NCI-H2171 treated with DMSO at 0.1 percent for 48 hours (cell line): ENCODE data around the gene GABRB1.
"Not testable (repeated sequence)": the region's sequence is repeated elsewhere in the genome, so short reads cannot be mapped to it uniquely, and the experiment has no call there.

Source experiments
- DNase-seq: peaks from one replicate; lab custom pipeline; 2025; lab: John Stamatoyannopoulos, UW

The GABRB1 gene

DNA sequence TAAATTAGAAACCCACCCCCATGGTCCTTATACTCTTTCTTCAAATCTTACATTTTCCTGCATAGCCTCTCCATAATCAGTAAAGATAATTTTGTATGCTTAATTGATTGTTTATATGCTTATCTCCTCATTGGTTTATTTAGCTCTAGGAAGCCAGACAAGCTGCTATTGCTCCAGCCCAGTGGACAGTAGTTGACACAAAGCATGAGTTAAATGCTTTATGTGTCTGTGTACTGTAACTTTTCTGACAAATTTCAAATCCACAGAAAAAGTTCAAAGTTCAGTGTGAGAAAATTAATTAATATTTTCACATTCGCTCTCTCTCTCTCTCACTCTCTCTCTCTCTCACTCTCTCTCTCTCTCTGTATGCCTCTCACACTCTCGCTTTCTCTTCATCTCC, 181.7 kb downstream of the GABRB1 start:
- DNase-seq: no peak

DNA sequence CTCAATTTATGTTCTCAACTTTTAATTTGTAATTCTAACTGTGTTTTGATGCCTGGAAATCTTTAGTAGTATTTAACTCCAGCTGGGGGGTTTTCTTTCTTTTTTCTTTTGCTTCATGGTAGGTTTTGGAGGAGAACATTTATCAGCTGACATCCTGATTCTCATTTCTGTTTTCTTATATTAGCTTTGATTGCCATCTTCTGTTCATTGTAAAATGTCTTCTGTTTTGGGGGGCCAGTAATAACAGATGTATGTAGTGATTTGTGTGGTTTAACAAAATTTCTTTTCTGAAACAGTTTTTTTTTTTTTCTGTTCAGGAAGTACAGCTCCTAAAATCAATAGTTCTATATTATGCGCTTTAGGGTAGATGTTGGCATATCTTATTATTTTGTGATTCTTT, 182.2 kb downstream of the GABRB1 start:
- DNase-seq: no peak

DNA sequence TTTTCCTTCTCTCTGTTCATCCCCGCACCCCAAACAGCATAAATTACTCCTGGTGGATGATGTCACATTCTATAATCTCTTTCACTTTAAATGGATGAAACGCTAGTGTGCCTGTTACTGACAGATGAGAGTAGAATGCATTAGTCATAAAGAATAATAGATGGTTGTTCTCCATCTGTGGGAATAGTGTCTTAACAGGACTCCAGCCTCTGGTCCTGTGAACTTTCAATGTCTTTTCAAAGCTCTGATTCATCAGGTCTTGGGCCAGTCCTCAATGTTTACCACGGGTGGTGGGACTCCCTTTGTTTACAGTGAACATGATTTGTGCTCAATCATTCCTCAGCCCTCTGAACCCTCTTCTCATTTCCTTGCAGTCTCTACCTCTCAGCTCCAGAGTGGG, 182.6 kb downstream of the GABRB1 start:
- no peak for DNase-seq

DNA sequence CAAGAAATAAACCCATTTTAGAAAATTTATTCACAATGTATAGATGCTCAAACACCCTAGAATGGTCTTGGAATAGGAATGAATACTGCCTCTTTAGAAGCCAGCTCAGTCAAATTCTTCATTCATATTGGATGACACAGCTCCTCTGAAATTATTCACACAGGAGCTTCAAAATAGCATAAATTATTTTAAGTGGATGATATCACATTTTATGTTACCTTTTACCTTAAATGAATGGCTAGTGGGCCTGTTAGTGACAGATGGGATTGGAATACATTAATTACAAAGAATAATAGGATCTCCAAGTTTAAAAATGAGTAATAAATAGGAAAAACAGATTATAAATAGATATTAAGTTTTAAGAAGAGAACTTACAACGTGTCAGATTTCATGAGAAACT, 184.4 kb downstream of the GABRB1 start:
- no peak for DNase-seq

DNA sequence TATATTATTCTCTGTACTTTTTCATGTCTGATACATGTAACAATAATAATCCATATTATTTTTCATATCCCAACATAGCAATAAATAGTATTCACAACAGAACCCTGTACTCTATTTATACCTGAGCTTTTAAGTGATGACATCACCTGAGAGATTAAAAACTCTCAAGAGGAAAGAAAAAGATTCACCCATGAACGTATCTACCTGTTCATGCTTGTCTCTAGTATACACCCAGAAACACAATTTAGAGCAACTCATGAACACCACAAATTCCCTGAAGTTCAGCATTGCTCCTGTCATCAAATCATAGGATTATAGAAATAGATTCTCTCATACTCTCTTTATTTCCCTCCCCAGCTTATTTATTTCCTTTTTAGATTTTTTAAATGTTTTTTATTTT, 185.9 kb downstream of the GABRB1 start:
- no peak for DNase-seq

DNA sequence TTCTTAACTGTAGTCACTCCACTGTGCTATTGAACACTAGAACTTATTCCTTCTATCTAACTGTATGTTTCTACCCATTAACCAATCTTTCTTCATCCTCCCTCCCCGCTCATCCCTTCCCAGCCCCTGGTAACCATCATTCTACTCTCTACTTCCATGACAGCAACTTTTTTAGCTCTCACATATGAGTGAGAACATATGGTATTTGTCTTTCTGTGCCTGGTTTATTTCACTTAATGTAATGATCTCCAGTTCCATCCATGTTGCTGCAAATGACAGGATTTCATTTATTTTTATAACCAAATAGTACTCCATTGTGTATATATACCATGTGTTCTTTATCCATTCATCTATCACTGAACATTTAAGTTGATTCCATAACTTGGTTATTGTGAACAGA, 186.5 kb downstream of the GABRB1 start:
- no peak for DNase-seq

DNA sequence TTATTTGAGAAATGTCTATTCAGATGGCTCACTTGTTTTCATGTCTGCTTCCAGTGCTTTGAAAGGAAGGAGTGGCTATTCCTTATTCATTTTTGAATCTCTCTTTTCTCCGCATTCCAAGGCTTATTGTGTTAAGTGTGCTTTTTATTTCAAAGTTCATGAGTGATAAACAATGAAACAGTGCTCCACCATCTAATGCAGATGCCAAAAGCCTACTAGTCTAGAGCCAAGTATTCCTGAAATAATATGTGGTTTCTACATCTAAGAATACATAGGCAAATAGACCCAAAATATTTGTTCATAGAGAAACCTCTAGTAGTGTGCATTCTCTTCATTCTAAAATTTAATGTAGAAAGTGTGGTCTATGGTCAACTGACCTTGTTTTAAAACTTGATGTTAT, 187.3 kb downstream of the GABRB1 start:
- no peak for DNase-seq

DNA sequence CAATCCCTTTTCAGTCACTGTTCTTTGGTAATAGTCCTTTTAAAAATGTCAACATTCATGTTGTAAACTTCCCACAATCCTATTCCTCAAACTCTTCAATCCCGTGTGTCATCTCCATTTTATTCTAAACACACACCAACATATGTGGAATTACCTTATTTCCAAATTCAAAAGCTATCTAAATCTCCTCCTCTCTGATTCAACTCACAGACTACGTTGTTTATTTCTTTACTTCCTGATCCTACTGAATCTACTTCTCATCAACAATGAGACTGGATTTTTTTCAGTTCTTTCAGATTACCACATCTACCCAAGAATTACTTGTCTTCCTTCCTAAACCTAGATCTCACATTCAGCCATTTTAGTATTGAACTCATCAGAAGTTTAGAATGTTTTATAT, 188.2 kb downstream of the GABRB1 start:
- DNase-seq: no peak

DNA sequence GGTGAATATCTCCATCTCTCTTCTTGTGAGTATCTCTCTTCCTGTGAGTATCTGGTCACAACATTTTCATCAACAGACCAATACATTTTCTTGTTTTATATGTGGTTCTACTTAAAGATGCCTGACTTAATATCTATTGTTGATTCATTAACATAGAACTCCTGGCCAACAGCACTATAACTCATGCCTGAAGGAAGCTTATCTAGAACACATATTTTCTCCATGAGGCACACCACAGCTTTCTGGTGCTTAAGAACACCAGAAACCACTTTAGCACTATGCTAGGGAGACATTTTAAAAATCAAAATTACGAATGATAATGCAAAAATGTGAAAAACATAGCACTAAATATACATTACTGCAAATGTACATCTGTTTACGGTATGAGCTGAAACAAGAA, 190.4 kb downstream of the GABRB1 start:
- no peak for DNase-seq

DNA sequence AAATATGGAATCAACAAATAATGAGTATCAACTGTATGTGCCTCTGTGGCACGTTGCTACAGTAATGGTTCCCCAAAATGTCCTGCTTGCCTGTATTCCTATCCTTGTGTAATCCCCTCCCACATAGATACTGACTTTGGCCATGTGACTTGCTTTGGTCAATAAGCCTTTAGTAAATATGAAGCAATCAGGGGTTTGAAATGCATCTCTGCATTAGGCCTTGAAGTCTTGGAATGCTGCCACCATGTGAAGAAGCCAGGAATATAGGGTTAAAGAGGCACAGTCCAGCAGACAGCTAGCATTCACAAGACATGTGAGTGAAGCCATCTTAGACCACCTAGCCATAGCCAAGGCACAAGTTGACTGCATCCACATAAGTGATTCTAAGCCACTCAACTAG, 190.9 kb downstream of the GABRB1 start:
- DNase-seq: no peak

DNA sequence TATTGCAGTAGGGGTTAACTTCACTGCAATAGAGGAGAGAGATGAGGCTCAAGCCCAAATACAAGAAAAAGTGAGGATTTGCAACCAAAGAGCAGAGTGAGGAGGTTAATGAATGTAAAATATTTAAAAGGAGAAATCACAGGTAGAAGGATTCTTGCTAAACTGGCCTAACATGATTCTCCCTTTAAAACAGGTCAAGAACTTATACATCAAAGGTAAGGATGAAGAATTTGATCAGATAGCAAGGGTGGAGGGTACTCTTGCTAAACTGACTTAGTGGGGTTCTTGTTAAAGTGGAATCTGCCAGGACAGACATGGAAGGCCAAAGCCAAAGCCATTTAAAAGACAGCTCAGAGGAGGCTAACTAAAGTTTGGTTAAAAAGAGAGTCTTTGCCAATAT, 193.0 kb downstream of the GABRB1 start:
- DNase-seq: no peak

DNA sequence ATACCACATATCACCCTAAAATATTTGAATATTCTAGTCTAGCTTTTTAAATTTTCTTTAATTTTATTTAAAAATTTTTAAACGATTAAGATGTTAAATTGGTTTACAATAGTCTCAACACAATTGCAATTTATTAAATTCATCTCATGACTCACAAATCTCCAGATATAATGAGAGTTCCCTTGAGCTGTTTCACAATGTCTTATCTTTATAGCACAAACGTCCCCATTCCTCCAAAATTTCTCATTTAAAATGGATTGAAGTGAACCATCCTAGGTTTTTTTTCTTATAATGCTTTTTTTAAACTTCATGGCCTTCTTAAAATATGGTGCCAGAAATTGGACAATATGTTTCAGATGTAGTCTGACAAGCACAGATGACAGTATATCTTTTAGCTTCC, 204.4 kb downstream of the GABRB1 start:
- DNase-seq: no peak

DNA sequence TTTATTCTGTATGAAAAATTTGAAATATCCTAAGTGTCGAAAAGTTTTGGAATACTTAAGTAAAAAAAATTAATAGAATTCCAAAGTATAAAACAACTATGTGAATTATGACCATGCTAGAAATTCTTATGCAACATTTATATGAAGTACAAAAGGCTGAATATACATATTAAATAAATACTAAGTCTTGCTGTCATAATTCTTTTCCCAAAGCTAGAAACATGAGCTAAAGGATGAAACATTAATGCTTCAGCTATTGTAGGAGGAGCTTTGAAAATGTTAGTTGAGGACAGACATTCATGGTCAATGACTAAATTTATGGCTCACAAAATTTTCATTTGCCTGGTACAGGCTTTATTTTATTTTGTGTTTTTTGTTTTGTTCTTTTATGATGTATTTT, 207.3 kb downstream of the GABRB1 start:
- no peak for DNase-seq

DNA sequence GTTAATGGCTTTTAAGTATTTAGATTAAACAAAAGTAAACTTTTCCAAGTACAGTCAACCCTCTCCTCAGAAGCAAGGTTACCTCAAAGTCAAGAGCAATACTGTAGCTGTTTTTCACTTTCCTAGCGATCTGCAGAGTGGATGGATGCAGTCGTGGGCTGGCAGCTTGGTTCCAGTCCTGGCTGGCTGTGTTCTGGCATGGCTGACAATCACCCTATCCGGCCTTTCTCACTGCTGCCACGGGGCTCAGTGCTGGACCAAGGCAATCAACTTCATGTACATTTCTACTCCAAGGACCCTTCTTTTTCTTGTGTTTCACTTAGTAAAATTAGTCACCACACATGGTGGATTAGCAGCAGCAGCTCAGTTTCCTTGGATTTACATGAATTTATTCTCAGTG, 208.3 kb downstream of the GABRB1 start:
- no peak for DNase-seq

DNA sequence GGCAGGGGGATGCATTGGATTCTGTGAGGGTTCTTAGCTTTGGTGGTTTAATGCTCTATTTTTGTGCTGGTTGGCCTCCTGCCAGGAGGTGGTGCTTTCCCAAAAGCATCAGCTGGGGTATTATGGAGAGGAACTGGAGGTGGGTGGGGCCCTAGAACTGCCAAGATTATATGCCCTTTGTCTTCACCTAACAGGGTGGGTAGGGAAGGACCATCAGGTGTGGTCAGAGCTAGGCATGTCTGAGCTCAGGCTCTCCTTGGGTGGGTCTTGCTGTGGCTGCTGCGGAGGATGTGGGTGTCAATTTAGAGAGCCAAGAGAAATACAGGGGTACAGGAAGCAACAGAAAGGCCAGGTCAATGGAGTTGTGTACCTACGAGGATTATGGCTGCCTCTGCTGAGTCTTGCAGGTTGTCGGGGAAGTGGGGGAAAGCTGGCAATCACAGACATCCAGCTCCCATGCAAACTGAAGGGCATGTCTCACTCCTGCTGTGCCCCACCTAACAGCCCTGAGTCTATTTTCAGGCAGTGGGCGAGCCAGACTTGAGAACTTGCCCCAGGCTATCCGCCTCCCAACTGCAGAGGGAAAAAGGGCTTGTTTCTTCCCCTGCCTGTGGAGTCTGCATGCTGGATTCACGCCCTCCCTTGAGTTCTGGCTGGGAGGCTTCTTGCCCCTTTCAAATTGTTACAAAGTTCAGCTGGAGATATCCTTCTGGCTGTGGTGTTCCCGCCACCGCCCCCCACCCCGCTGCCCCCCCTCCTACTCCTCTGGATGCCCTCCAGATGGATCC, 220.2 kb downstream of the GABRB1 start:
- no peak for DNase-seq

DNA sequence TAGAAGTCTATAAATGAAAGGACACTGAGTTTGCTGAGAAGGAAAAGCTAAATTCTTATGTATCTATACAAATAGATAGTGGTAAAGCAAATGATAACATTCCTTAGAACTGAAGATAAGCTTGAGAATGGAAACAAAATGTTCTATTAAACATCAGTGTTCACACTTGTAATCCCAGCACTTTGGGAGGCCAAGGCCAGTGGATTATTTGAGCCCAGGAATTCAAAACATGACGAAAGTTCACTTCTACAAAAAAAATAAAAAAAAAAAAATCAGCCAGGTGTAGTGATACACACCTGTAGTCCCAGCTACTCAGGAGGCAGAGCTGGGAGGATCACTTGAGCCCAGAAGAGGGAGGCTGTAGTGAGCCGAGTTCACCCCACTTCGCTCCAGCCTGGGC, 232.4 kb downstream of the GABRB1 start:
- no peak for DNase-seq

DNA sequence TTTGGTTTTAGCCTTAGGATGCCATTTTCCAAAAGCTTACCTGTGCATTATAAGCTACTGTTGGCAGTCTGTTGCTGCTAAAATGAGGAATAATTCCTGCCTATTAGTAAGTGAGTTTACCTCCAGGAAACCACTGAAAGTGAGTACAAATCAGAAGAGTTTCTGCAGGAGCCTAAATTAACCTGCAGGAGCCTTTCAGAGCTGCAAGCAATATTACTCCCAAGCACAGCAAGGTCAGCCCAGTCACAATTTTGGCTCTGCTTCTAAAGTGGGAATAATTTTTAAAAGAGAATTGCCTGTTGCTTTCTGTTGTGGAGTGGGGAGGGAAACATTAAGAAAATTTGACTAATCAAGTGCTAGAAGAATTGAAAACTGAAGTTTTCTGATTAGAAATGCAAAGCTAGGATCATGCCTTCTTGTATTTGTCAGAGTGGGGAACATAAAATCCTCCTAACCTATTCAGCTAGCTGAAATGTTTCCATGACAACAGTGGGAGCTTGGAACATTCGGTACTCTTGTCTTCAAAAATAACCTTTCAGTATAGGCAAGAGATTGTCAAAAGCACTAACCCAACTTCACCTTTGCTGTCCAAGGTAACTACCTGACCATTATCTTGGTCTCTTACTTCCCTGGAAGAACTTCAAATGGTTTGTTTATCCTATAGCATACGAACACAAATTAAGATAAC, 239.0 kb downstream of the GABRB1 start:
- DNase-seq: no peak

DNA sequence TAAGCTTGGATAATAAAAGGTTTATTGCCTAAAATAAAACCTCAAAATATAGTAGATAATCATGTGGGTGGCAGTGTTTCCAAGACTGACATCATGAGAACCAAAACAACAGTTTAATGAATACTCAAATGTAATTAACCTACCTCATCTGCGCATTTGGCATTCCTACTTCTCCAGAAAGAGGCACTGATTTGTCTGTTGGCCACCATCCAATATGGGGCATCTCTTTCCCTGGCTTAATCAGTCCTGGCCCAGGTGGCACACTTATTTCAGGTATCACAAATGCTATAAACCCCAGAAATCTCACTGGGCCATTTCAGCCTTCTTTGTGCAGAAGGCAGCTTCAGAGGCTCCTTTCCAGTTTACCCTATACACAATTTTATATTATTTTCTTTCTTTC, 239.9 kb downstream of the GABRB1 start:
- peak; percentile 50 for DNase-seq

DNA sequence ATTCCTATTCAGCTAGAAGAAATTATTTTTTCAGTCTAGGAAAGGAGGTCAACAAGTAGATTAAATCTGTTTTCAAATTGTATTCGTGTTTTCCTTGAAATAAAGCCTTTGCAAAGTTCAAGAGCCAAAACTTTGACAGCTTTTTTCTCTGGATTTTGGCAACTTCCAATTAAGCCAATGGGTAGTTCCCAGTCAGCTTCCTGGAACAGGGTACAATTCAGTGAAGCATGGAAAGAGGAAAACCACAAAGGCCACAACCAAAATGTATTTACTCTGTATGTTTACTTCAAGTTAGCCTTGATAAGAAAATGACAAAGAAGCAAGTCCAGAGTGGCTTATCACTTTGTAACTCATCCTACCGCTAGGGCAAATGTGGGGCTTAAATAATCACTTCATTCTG, 243.5 kb downstream of the GABRB1 start:
- no peak for DNase-seq

DNA sequence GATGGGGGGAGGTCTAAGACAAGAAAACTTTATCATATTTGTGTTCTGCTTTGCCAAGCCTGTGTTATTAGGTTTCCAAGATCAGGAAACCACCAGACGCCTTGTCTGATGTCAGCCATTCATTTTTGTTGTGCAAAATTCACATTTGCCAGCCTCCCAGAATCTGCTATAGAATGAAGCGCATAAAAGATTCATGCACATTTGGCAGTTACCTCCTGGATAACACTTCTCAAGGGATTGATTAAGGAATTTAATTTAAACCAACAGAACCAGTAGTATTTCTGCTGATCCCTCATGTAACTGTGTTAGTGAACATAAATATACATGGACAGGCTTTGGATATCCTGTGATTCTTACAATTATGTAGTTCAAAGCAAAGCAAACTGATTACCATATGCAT, 244.2 kb downstream of the GABRB1 start:
- DNase-seq: no peak

DNA sequence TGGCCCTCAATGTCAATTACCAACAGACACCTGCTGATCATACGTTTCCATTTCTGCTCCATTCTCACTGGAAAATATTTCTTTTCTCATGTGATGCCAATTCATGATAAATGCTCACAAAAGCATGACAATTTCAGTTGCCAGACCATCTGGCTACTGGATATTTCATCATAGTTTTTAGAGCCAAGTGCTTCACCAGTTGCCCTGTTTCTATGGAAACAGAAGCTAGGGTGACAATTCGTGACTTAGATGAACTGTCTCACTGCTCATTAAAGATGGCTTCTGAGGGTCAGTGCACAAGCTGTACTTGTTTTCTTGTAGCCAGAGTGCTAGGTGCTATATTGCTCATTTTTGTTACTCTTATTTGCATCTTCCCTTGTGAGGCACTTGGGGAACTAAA, 247.3 kb downstream of the GABRB1 start:
- peak; percentile 86 for DNase-seq

DNA sequence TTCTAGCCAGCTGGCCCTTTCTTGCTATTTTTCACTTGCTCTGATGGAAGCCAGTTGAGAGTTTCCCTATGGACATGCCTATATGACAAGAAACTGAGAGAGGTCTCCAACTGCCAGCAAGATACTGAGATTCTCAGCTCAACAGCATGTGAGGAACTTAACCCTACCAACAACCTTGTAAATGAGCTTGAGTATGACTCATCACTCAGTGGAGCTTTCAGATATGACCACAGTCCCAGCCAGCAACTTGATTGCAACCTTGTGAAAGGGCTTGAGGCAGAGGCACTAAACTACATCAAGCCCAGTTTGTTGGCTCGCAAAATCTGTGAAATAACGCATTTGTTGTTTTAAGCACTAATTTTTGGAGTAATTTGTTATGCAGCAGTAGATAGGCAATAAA, 256.4 kb downstream of the GABRB1 start:
- DNase-seq: no peak

DNA sequence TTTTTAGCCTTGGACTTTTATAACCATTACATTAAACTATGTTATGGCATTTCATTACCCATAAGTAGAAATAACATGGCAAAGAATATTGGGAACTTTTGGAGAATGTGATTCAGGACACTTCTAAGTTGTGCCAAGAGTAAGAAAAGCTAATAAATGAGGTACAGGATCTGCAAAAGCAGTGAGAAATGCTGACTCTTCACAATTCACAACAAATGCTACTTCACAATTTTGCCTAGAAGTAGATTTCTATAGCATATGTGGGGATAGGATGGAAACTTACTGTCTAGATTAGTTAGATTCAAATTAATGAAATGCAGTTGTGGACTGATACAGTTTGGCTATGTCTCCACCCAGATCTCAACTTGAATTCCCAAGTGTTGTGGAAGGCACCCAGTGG, 258.4 kb downstream of the GABRB1 start:
- no peak for DNase-seq

DNA sequence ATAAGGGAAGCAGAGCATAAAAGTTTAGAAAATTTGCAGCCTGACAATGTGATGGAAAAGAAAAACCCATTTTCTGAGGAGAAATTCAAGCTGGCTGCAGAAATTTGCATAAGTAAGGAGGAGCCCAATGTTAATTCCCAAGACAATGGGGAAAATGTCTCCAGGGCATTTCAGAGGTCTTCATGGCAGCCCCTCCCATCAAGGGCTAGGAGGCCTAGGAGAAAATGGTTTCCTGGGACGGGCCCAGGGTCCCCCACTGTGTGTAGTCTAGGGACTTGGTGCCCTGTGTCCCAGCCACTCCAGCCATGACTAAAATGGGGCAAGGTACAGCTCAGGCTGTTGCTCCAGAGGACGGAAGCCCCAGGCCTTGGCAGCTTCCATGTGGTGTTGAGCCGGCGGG, 259.5 kb downstream of the GABRB1 start:
- not testable (repeated sequence) for DNase-seq
